HG03520 (cell line): ENCODE data around the gene KCMF1.

Experiments used
- ATAC-seq: cut with Tn5 transposase; IDR thresholded peaks from one replicate; pipeline ENCODE4 v1.9.1; 2021; ENCODE audit warnings: mild to moderate bottlenecking, moderate library complexity; ENCODE audit not compliant: unreplicated experiment

KCMF1 gene

GRCh38 chr2:84980263-84980983 lies 9.5 kb downstream of the KCMF1 start:
- ATAC-seq, result no peak

GRCh38 chr2:84986018-84986417 lies 15.1 kb downstream of the KCMF1 start:
- ATAC-seq, result no peak

GRCh38 chr2:84989422-84989821 lies 18.5 kb downstream of the KCMF1 start:
- no peak for ATAC-seq

- no peak for ATAC-seq
These were observed 19.0 kb downstream of the KCMF1 start for GRCh38 chr2:84989927-84990326.

GRCh38 chr2:84991404-84992160 lies 20.6 kb downstream of the KCMF1 start:
- ATAC-seq, result no peak

GRCh38 chr2:84995826-84996225 lies 24.9 kb downstream of the KCMF1 start:
- no peak for ATAC-seq

GRCh38 chr2:84996909-84997308 lies 25.9 kb downstream of the KCMF1 start:
- ATAC-seq, result no peak

GRCh38 chr2:84999553-84999955 lies 28.6 kb downstream of the KCMF1 start:
- ATAC-seq, result no peak

GRCh38 chr2:85001595-85001994 lies 30.6 kb downstream of the KCMF1 start:
- ATAC-seq, result no peak

- ATAC-seq, result no peak
These were observed 31.6 kb downstream of the KCMF1 start for GRCh38 chr2:85002534-85002933.

GRCh38 chr2:85008252-85008651 lies 37.3 kb downstream of the KCMF1 start:
- ATAC-seq, result no peak

GRCh38 chr2:85009019-85009618 lies 38.2 kb downstream of the KCMF1 start:
- no peak for ATAC-seq

- no peak for ATAC-seq
These were observed 39.4 kb downstream of the KCMF1 start for GRCh38 chr2:85010404-85010803.

GRCh38 chr2:85011098-85011497 lies 40.1 kb downstream of the KCMF1 start:
- no peak for ATAC-seq

- no peak for ATAC-seq
These were observed 40.8 kb downstream of the KCMF1 start for GRCh38 chr2:85011747-85012146.

GRCh38 chr2:85012431-85012830 lies 41.5 kb downstream of the KCMF1 start:
- ATAC-seq, result no peak

GRCh38 chr2:85012855-85013254 lies 41.9 kb downstream of the KCMF1 start:
- no peak for ATAC-seq

GRCh38 chr2:85015653-85016360 lies 44.8 kb downstream of the KCMF1 start:
- no peak for ATAC-seq

- ATAC-seq, result no peak
These were observed 45.5 kb downstream of the KCMF1 start for GRCh38 chr2:85016446-85016845.

- ATAC-seq, result no peak
These were observed 46.6 kb downstream of the KCMF1 start for GRCh38 chr2:85017411-85018048.

GRCh38 chr2:85018049-85018447 lies 47.1 kb downstream of the KCMF1 start:
- ATAC-seq, result no peak
